Measurements from ENCODE around the gene GJC3. TPM values are rescaled to one million over a fixed set of nuclear protein-coding genes. Genes with fewer than 3 reads are reported as not detected.

The GJC3 gene
- total and polyA plus RNA-seq, 2 of the 13 experiments (the other 11 are each of a cell fraction or from before 2014, with no cell fraction given), result 0.75 to 1.4 TPM

GRCh38 chr7:99918959-99919813 lies 10.2 kb downstream of the GJC3 start, which contains the start of gene TRIM4 (continued):
- TF ChIP-seq ZNF710 (CRISPR knock-in tag; IDR thresholded peaks at IDR 0.05; ENCODE audit: borderline replicate concordance), result peak; percentile 76; the same call in 1 of the 2 replicates
- no peak for TF ChIP-seq FOSL1 (CRISPR knock-in tag; IDR thresholded peaks at IDR 0.05; ENCODE audit: borderline replicate concordance)
- TF ChIP-seq SKIL (CRISPR knock-in tag; IDR thresholded peaks at IDR 0.05; ENCODE audit: borderline replicate concordance), result no peak
- peak; percentile 83 for TF ChIP-seq ZNF138 (CRISPR knock-in tag; IDR thresholded peaks at IDR 0.05; ENCODE audit: low read depth)
- peak; percentile 41 for TF ChIP-seq YY1 (IDR thresholded peaks at IDR 0.05; ENCODE audit: insufficient read depth, insufficient replicate concordance, low read depth, low read length)
- peak; percentile 92 for TF ChIP-seq ZNF777 (CRISPR knock-in tag; IDR thresholded peaks at IDR 0.05)
- TF ChIP-seq ZNF709 (CRISPR knock-in tag; IDR thresholded peaks at IDR 0.05), result no peak
- TF ChIP-seq ZBED4 (CRISPR knock-in tag; IDR thresholded peaks at IDR 0.05; ENCODE audit: borderline replicate concordance), result peak; percentile 67
- no peak for TF ChIP-seq TRIM24 (CRISPR knock-in tag; IDR thresholded peaks at IDR 0.05)
- TF ChIP-seq SRSF9 (IDR thresholded peaks at IDR 0.05; ENCODE audit: borderline replicate concordance, insufficient read depth, low read depth, low read length, poor library complexity, severe bottlenecking), result no peak
- no peak for TF ChIP-seq SATB2 (CRISPR knock-in tag; IDR thresholded peaks at IDR 0.05)
- TF ChIP-seq XBP1 (CRISPR knock-in tag; IDR thresholded peaks at IDR 0.05), result no peak
- no peak for TF ChIP-seq JARID2 (CRISPR knock-in tag; IDR thresholded peaks at IDR 0.05; ENCODE audit: insufficient replicate concordance)
- no peak for TF ChIP-seq ZNF878 (CRISPR knock-in tag; IDR thresholded peaks at IDR 0.05)
- 0 out of 2 replicates have a peak, but pooled peaks have one; percentile 56 for TF ChIP-seq WIZ (CRISPR knock-in tag; IDR thresholded peaks at IDR 0.05)
- TF ChIP-seq PRMT3 (CRISPR knock-in tag; IDR thresholded peaks at IDR 0.05; ENCODE audit: borderline replicate concordance, low read depth), result no peak
- TF ChIP-seq NRL (CRISPR knock-in tag; IDR thresholded peaks at IDR 0.05; ENCODE audit: borderline replicate concordance), result peak; percentile 85
- TF ChIP-seq, protein P1, sequence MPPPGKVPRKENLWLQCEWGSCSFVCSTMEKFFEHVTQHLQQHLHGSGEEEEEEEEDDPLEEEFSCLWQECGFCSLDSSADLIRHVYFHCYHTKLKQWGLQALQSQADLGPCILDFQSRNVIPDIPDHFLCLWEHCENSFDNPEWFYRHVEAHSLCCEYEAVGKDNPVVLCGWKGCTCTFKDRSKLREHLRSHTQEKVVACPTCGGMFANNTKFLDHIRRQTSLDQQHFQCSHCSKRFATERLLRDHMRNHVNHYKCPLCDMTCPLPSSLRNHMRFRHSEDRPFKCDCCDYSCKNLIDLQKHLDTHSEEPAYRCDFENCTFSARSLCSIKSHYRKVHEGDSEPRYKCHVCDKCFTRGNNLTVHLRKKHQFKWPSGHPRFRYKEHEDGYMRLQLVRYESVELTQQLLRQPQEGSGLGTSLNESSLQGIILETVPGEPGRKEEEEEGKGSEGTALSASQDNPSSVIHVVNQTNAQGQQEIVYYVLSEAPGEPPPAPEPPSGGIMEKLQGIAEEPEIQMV (CRISPR knock-in tag; IDR thresholded peaks at IDR 0.05; ENCODE audit: low read depth), result peak; percentile 44; the same call in 1 of the 2 replicates

All from HepG2 (cell line).